GM12872 (cell line): ENCODE results near the gene SAP30L.

Experiments used
- CTCF ChIP-seq: IDR thresholded peaks from 3 replicates; pipeline ENCODE4 v1.5.1; 2011; ENCODE audit warnings: low read depth, mild to moderate bottlenecking, low read length, moderate library complexity; ENCODE audit not compliant: insufficient read depth

SAP30L gene

GRCh38 chr5:154445422-154446194 lies at the start of gene SAP30L:
TSS of gene SAP30L (plus strand) at chr5:154445997. CDS start at chr5:154446605, 608 bp downstream.
- no peak for TF ChIP-seq CTCF

DNA sequence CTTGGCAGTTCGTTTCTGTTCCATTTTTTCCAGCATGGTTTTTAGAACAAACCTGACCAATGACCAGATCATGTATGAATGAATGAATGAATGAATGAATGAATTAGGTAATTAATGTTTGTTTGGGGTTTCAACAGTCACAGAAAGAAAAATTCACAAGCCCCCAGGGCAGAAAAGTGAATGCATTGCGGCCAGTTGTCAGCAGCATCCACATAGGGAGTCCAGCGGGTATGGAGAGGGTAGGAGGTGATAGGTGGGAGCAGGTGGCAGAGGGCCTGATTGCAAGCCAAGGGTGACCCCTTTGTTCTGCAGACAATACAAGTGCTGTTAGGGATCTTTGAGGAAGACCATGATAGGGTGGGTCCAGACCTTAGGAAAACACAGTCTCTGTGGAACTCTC lies 49.7 kb upstream of the SAP30L start:
- no peak for TF ChIP-seq CTCF

DNA sequence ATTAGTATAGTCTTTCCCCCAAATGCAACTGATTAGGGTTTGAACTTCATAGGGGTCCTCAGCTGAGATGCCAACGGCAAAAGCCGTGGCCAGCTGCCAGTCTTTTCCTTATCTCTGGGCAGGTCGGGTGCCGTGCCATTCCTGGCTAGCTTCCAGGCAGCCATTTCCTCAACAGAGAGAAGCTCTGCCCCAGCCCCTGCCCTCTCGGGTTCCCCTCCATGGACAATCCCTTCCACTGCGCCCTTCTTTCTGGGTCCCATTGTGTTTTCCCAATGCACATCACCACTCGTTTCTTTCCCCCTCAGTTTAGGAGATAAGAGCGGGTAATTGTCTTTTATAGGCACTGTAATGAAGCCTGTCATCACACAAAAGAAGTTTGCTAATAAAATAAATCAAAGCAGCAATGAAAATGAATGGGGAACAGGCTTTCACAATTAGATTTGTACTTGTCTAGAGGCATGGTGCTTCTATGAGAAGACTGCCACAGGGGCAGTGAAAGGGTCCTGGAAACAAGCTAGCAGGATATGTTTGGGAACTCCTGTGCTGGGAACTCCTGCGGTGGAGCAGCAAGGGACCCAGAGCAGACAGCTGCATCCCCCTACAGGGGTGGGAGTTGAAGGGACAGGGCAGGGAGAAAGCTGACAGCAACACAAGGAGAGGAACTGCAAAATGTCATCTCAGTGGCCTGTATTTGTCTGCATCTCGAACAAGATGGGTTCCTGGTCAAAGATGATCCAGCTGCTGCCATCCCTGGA lies 48.0 kb upstream of the SAP30L start:
- TF ChIP-seq CTCF = 0 out of 3 replicates have a peak, but pooled peaks have one; percentile 15

- TF ChIP-seq CTCF = no peak
Measured at GRCh38 chr5:154400678-154401077, 45.1 kb upstream of the SAP30L start.

DNA sequence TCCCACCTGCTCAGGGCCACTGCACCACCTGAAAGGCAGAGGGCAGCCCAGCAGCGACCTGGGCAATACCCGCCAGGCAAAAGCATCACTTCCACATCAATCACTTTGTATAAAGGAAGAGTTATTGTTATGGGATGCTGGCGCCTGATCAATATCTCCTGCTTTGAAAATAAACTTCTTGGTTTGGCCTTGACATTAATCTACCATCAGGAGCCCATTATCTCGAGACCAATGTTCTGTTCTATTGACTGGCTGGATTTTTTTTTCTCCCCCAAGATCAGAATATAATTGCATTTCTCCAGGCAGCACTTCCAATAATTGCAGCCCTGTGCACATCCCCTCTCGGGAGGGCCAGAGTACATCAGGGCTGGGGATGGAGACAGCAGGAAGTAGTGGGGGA lies 44.4 kb upstream of the SAP30L start:
- TF ChIP-seq CTCF = no peak

GRCh38 chr5:154401931-154402330 lies 43.9 kb upstream of the SAP30L start:
- TF ChIP-seq CTCF = no peak

GRCh38 chr5:154402611-154403010 lies 43.2 kb upstream of the SAP30L start:
- TF ChIP-seq CTCF = no peak
